ENCODE results near the gene ENTPD6. TPM values are rescaled to one million over a fixed set of nuclear protein-coding genes. Genes with fewer than 3 reads are reported as not detected.

The ENTPD6 gene
- polyA plus RNA-seq, 1 donor, result 106 TPM

Other genes starting within 250 kb of the ENTPD6 start
- 1.9 TPM for gene CST7, start 246.4 kb upstream of the ENTPD6 start, polyA plus RNA-seq
- gene APMAP, start 203.0 kb upstream of the ENTPD6 start, polyA plus RNA-seq, result 46.8 TPM
- gene ACSS1, start 137.6 kb upstream of the ENTPD6 start, polyA plus RNA-seq, result 102 TPM
- gene VSX1, start 113.6 kb upstream of the ENTPD6 start, polyA plus RNA-seq, result 0.03 TPM
- 35.1 TPM for gene PYGB, start 52.4 kb downstream of the ENTPD6 start, polyA plus RNA-seq
- gene ABHD12, start 195.1 kb downstream of the ENTPD6 start, polyA plus RNA-seq, result 45.8 TPM
- gene GINS1, start 212.0 kb downstream of the ENTPD6 start, polyA plus RNA-seq, result 8.9 TPM

Measured in large intestine (tissue), 1 donor.